Measurements from ENCODE around the gene FSTL4. TPM values are rescaled to one million over a fixed set of nuclear protein-coding genes. Genes with fewer than 3 reads are reported as not detected.

FSTL4 gene
- polyA plus RNA-seq, 1 of the 3 experiments (the other 2 are of a cell fraction): not detected

DNA sequence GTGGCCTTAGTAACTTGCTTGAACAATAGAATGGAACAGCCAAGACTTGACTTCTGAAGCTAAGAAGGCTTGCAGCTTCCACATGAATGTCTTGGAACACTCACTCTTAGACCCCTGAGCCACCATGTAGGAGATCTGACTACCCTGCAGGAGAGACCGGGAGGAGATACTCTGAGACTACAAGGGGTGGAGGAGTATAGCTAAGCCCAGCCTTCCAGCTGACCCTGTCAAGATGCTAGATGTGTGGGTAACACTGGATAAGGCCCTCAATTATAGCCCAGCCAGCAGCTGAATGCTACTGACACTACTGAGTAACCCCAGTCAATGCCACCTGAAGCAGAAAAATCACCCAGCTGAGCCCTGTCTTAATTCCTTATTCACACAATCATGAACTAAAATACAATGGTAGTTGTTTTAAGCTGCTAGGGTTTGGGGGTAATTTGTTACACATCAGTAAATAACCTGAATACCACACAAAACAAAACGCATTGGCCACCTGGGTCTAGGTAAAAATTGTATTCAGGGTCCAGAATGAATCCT lies 180.9 kb downstream of the FSTL4 start:
- POLR2A ChIA-PET: no interaction called here

DNA sequence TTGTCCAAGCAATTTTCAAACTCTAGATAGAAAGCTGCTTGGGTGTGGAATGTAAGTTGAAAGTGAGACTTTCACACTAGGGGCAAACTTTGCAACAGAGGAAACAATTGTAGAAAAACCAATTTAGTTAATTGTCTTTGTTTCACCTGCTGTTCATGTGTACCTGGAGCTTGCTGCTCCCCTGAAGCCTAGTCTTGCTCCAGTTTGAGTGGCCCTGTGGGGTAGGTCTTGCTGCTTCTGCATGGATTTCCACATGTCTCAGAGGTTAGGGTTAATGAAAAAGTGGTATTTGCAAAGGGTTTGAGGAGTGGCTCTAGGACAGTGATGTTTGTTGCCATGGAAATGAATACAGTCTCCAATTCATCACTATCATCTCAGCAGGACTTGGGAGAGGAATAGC lies 182.2 kb downstream of the FSTL4 start:
- TF ChIP-seq EP300 (IDR thresholded peaks at IDR 0.05; ENCODE audit: borderline replicate concordance in 1 of 2, low read depth in 1 of 2, low read length in 1 of 2) (no peak), USF2 (IDR thresholded peaks at IDR 0.05; ENCODE audit: borderline replicate concordance, low read depth, low read length) (no peak), EZH2phosphoT487 (IDR thresholded peaks at IDR 0.05; ENCODE audit: borderline replicate concordance, low read depth) (no peak), SIN3A (IDR thresholded peaks at IDR 0.05; ENCODE audit: borderline replicate concordance, low read depth, low read length) (no peak)
- TF ChIP-seq, protein P1, sequence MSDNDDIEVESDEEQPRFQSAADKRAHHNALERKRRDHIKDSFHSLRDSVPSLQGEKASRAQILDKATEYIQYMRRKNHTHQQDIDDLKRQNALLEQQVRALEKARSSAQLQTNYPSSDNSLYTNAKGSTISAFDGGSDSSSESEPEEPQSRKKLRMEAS (IDR thresholded peaks at IDR 0.05; ENCODE audit: low read depth): no peak
- Histone ChIP-seq H3K4me2 (no peak overlapping the region), H3K27me3 (ENCODE audit: insufficient read depth) (0 out of 2 replicates have a peak, but pooled peaks cover 8% of the 10 kb centered on the region), H3F3A (replicated peaks; ENCODE audit: insufficient read depth) (no peaks in the 10 kb centered on the region), H4K20me1 (ENCODE audit: insufficient read depth) (no peaks in the 10 kb centered on the region), H3K9ac (no peak overlapping the region), H3K79me2 (ENCODE audit: insufficient read depth) (no peaks in the 10 kb centered on the region), H3K9me3 (no peaks in the 10 kb centered on the region), H2AFZ (ENCODE audit: low read depth) (no peak overlapping the region), H3K4me3 (ENCODE audit: low read depth in 2 of 2, low read length in 1 of 2) (no peak overlapping the region), H3K9me2 (no peaks in the 10 kb centered on the region), H3K27ac (ENCODE audit: low read depth in 2 of 2, low read length in 1 of 2) (no peak overlapping the region), H3K4me1 (ENCODE audit: control insufficient read depth in 1 of 2, insufficient read depth in 2 of 2, low read depth in 1 of 2, low read length in 1 of 2) (no peaks in the 10 kb centered on the region; a peak in 1 of 4 replicates), H3K36me3 (replicated peaks in 1 of 2; ENCODE audit: control insufficient read depth in 1 of 2, insufficient read depth in 2 of 2, low read length in 1 of 2) (no peaks in the 10 kb centered on the region)
- ChIA-PET CTCF (interaction anchor here (0.8 kb wide), 1 partner anchor 12 kb away, joined by 3 read pairs; no protein-coding TSS in a partner anchor), POLR2A (no interaction called here)
- no peak for DNase-seq

More for the DNA sequence above, 180.9 kb downstream of the FSTL4 start:
- TF ChIP-seq SIN3A (IDR thresholded peaks at IDR 0.05; ENCODE audit: borderline replicate concordance, low read depth, low read length): no peak
- TF ChIP-seq FOSL2 (IDR thresholded peaks at IDR 0.05; ENCODE audit: borderline replicate concordance, low read depth): no peak
- Histone ChIP-seq H3K36me3 (replicated peaks in 1 of 2; ENCODE audit: control insufficient read depth in 1 of 2, insufficient read depth in 2 of 2, low read length in 1 of 2) (no peaks in the 10 kb centered on the region), H3F3A (replicated peaks; ENCODE audit: insufficient read depth) (no peaks in the 10 kb centered on the region), H2AFZ (ENCODE audit: low read depth) (no peak overlapping the region), H3K9me2 (no peaks in the 10 kb centered on the region), H3K79me2 (ENCODE audit: insufficient read depth) (no peaks in the 10 kb centered on the region), H3K4me2 (no peak overlapping the region), H3K27me3 (ENCODE audit: insufficient read depth) (0 out of 2 replicates have a peak, but pooled peaks cover 8% of the 10 kb centered on the region), H3K27ac (ENCODE audit: low read depth in 2 of 2, low read length in 1 of 2) (no peak overlapping the region), H4K20me1 (ENCODE audit: insufficient read depth) (no peaks in the 10 kb centered on the region), H3K9me3 (no peaks in the 10 kb centered on the region), H3K4me1 (ENCODE audit: control insufficient read depth in 1 of 2, insufficient read depth in 2 of 2, low read depth in 1 of 2, low read length in 1 of 2) (no peaks in the 10 kb centered on the region; a peak in 1 of 4 replicates), H3K4me3 (ENCODE audit: low read depth in 2 of 2, low read length in 1 of 2) (no peak overlapping the region), H3K9ac (no peak overlapping the region)
- no peak for DNase-seq
- 15% methylated on average over 1 of the region's 2 CpGs for WGBS (ENCODE audit: low lambda C conversion rate)
- CTCF ChIA-PET: interaction anchor here (0.5 to 3.2 kb wide), 4 partner anchors 10 to 495 kb away, joined by 3 to 9 read pairs (median 4); no protein-coding TSS in a partner anchor

GRCh38 chr5:133429046-133429445 lies 183.3 kb downstream of the FSTL4 start:
- Histone ChIP-seq H3K4me1 (ENCODE audit: control insufficient read depth in 1 of 2, insufficient read depth in 2 of 2, low read depth in 1 of 2, low read length in 1 of 2) (no peaks in the 10 kb centered on the region; a peak in 1 of 4 replicates), H3K4me2 (no peak overlapping the region), H4K20me1 (ENCODE audit: insufficient read depth) (no peaks in the 10 kb centered on the region), H3K9me2 (no peaks in the 10 kb centered on the region), H3K36me3 (replicated peaks in 1 of 2; ENCODE audit: control insufficient read depth in 1 of 2, insufficient read depth in 2 of 2, low read length in 1 of 2) (no peaks in the 10 kb centered on the region), H3K9ac (no peak overlapping the region), H2AFZ (ENCODE audit: low read depth) (no peak overlapping the region), H3K4me3 (ENCODE audit: low read depth in 2 of 2, low read length in 1 of 2) (no peak overlapping the region), H3K27me3 (ENCODE audit: insufficient read depth) (0 out of 2 replicates have a peak, but pooled peaks cover 8% of the 10 kb centered on the region), H3K79me2 (ENCODE audit: insufficient read depth) (no peaks in the 10 kb centered on the region), H3K27ac (ENCODE audit: low read depth in 2 of 2, low read length in 1 of 2) (no peak overlapping the region), H3F3A (replicated peaks; ENCODE audit: insufficient read depth) (no peaks in the 10 kb centered on the region), H3K9me3 (no peaks in the 10 kb centered on the region)
- ChIA-PET CTCF (no interaction called here), POLR2A (no interaction called here)
- WGBS (ENCODE audit: low lambda C conversion rate): 61% methylated on average over 6 of the region's 6 CpGs
- no peak for DNase-seq
- TF ChIP-seq ZBTB33 (IDR thresholded peaks at IDR 0.05; ENCODE audit: borderline replicate concordance, low read depth) (no peak), ELF1 (IDR thresholded peaks at IDR 0.05) (no peak), JUND (IDR thresholded peaks at IDR 0.05) (no peak), SIN3A (IDR thresholded peaks at IDR 0.05; ENCODE audit: borderline replicate concordance, low read depth, low read length) (no peak)

All from SK-N-SH (cell line).